ENCODE data around the gene TMEM30A.
A peak's percentile ranks its signal among the peaks of the same experiment; 100 is the strongest.

TMEM30A gene

DNA sequence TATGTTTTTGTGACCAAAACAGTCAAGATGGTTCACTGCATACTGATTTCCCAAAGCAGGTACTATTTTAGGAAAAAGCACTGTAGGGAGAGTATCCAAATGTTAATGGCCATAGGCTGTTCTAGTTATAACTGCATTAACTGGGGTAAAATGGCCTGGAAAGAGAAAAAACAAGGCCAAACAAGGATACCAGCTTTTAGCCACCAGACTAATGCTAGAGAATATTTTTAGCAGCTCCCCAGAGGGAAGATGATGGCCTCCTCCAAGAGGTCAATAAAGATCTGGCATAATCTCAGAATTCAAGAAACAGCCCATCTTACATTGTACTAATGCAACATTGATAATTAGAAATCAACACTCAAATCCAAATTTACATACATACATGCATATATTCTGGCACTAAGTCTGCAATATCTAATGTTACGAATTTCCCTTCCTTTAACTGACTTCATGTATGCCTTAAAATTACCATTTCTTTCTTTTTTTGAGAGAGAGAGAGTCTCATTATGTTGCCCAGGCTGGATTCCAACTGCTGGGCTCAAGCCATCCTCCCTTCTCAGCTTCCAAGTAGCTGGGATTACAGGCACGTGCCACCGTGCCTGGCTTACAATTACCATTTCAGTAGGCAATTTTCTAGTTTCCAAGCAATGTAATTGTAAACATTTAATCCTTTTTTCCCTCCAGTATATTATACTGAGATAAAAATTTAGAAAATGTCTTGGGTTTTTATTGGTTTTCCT lies 50.3 kb downstream of the TMEM30A start:
- no peak for TF ChIP-seq CTCF (IDR thresholded peaks at IDR 0.05; ENCODE audit: low read depth, low read length, missing control alignments)
- Histone ChIP-seq H3K36me3 (replicated peaks) (peaks cover 10% of the 10 kb centered on the region), H3K27me3 (replicated peaks) (no peaks in the 10 kb centered on the region), H3K27ac (no peak overlapping the region), H3K4me3 (ENCODE audit: low read depth, low read length) (no peak overlapping the region)
- in situ Hi-C loops (cut with HindIII; ENCODE audit: low pct_ligation_motif_present, low sequenced_read_pairs): no loop called here
- no peak for DNase-seq

- in situ Hi-C loops (cut with HindIII; ENCODE audit: low pct_ligation_motif_present, low sequenced_read_pairs): no loop called here
- no peak for DNase-seq
- Histone ChIP-seq H3K27me3 (replicated peaks) (no peaks in the 10 kb centered on the region), H3K27ac (no peak overlapping the region), H3K36me3 (replicated peaks) (peaks cover 4% of the 10 kb centered on the region), H3K4me3 (ENCODE audit: low read depth, low read length) (no peak overlapping the region)
- TF ChIP-seq CTCF (IDR thresholded peaks at IDR 0.05; ENCODE audit: low read depth, low read length, missing control alignments): no peak
Observed at GRCh38 chr6:75233092-75233615, 51.4 kb downstream of the TMEM30A start.

GRCh38 chr6:75230484-75231325 lies 53.9 kb downstream of the TMEM30A start:
- Histone ChIP-seq H3K36me3 (replicated peaks) (no peaks in the 10 kb centered on the region), H3K27me3 (replicated peaks) (no peaks in the 10 kb centered on the region), H3K4me3 (ENCODE audit: low read depth, low read length) (no peak overlapping the region), H3K27ac (no peak overlapping the region)
- DNase-seq: peak; percentile 37
- TF ChIP-seq CTCF (IDR thresholded peaks at IDR 0.05; ENCODE audit: low read depth, low read length, missing control alignments): peak; percentile 80
- in situ Hi-C loops (cut with HindIII; ENCODE audit: low pct_ligation_motif_present, low sequenced_read_pairs): no loop called here

GRCh38 chr6:75224303-75224926 lies 60.2 kb downstream of the TMEM30A start:
- TF ChIP-seq CTCF (IDR thresholded peaks at IDR 0.05; ENCODE audit: low read depth, low read length, missing control alignments): no peak
- in situ Hi-C loops (cut with HindIII; ENCODE audit: low pct_ligation_motif_present, low sequenced_read_pairs): no loop called here
- no peaks in the 10 kb centered on the region for H3K27me3 ChIP-seq (replicated peaks)
- H3K4me3 ChIP-seq (ENCODE audit: low read depth, low read length): no peak overlapping the region
- no peaks in the 10 kb centered on the region for H3K36me3 ChIP-seq (replicated peaks)
- DNase-seq: no peak
- H3K27ac ChIP-seq: no peak overlapping the region

GRCh38 chr6:75223428-75223827 lies 61.2 kb downstream of the TMEM30A start:
- Histone ChIP-seq H3K27ac (no peak overlapping the region), H3K27me3 (replicated peaks) (no peaks in the 10 kb centered on the region), H3K36me3 (replicated peaks) (no peaks in the 10 kb centered on the region), H3K4me3 (ENCODE audit: low read depth, low read length) (no peak overlapping the region)
- no peak for TF ChIP-seq CTCF (IDR thresholded peaks at IDR 0.05; ENCODE audit: low read depth, low read length, missing control alignments)
- in situ Hi-C loops (cut with HindIII; ENCODE audit: low pct_ligation_motif_present, low sequenced_read_pairs): no loop called here
- no peak for DNase-seq

Data from brain microvascular endothelial cell (primary cell).